Endothelial cell (in vitro differentiated cells): Measurements from ENCODE around the gene NADK. TPM values are rescaled to one million over a fixed set of nuclear protein-coding genes. Genes with fewer than 3 reads are reported as not detected.

Experiments used
- DNase-seq: peaks from one replicate; pipeline ENCODE4 v3.0.0; 2021; ENCODE audit warnings: low spot score
- H3K27ac Mint-ChIP-seq: one replicate; pipeline ENCODE4 v1.8.0; 2021; ENCODE audit warnings: mixed read lengths, inconsistent platforms; ENCODE audit not compliant: unreplicated experiment
- H3K27me3 Mint-ChIP-seq: one replicate; pipeline ENCODE4 v1.8.0; 2021; ENCODE audit warnings: mild to moderate bottlenecking, moderate library complexity, mixed read lengths, inconsistent platforms; ENCODE audit not compliant: unreplicated experiment
- H3K36me3 Mint-ChIP-seq: one replicate; pipeline ENCODE4 v1.8.0; 2021; ENCODE audit warnings: mild to moderate bottlenecking, low read depth, mixed read lengths, inconsistent platforms; ENCODE audit not compliant: unreplicated experiment
- H3K4me1 Mint-ChIP-seq: one replicate; pipeline ENCODE4 v1.8.0; 2021; ENCODE audit warnings: mild to moderate bottlenecking, mixed read lengths, inconsistent platforms; ENCODE audit not compliant: unreplicated experiment
- H3K4me3 Mint-ChIP-seq: one replicate; pipeline ENCODE4 v1.8.0; 2021; ENCODE audit warnings: mild to moderate bottlenecking, mixed read lengths, inconsistent platforms; ENCODE audit not compliant: unreplicated experiment
- H3K9me3 Mint-ChIP-seq: one replicate; pipeline ENCODE4 v1.8.0; 2021; ENCODE audit warnings: mixed read lengths, inconsistent platforms; ENCODE audit not compliant: unreplicated experiment
- CTCF ChIP-seq: fragments of 200-600 bp; sonication (generic); IDR thresholded peaks from one replicate; pipeline ENCODE4 v1.5.0; 2021; ENCODE audit warnings: antibody characterized with exemption; ENCODE audit not compliant: unreplicated experiment
- total RNA-seq: library from RNA; stranded (reverse); fragmentation: NEBNext Ultra II Directional; extraction: Animal tissue kit (Norgen Biotek cat#: 25700); gene quantifications from one replicate; pipeline ENCODE4 v1.2.1, GENCODE V29; 2021; ENCODE audit not compliant: unreplicated experiment

NADK gene
- total RNA-seq, 1 donor from 2014 or later: 85.4 TPM

GRCh38 chr1:1806890-1807289, 28.6 kb upstream of the NADK start:
- no peak for TF ChIP-seq CTCF
- Mint-ChIP-seq H3K9me3 (no peaks in the 10 kb centered on the region), H3K4me1 (no peaks in the 10 kb centered on the region), H3K4me3 (no peak overlapping the region), H3K27me3 (peaks cover 7% of the 10 kb centered on the region), H3K36me3 (peaks cover 29% of the 10 kb centered on the region), H3K27ac (no peak overlapping the region)
- no peak for DNase-seq

- Mint-ChIP-seq H3K9me3 (no peaks in the 10 kb centered on the region), H3K27me3 (peaks cover 7% of the 10 kb centered on the region), H3K36me3 (peaks cover 31% of the 10 kb centered on the region), H3K27ac (peak overlapping the region; percentile 48), H3K4me3 (peak overlapping the region; percentile 23), H3K4me1 (no peaks in the 10 kb centered on the region)
- no peak for TF ChIP-seq CTCF
- no peak for DNase-seq
These were observed 26.0 kb upstream of the NADK start for GRCh38 chr1:1804301-1804700.

- Mint-ChIP-seq H3K27me3 (peaks cover 6% of the 10 kb centered on the region), H3K4me1 (no peaks in the 10 kb centered on the region), H3K36me3 (peaks cover 32% of the 10 kb centered on the region), H3K4me3 (peak overlapping the region; percentile 14), H3K27ac (peak overlapping the region; percentile 39), H3K9me3 (no peaks in the 10 kb centered on the region)
- no peak for DNase-seq
- no peak for TF ChIP-seq CTCF
These were observed 24.6 kb upstream of the NADK start for GRCh38 chr1:1802871-1803270.

GRCh38 chr1:1799716-1800115, 21.4 kb upstream of the NADK start:
- H3K27ac Mint-ChIP-seq: no peak overlapping the region
- H3K9me3 Mint-ChIP-seq: no peaks in the 10 kb centered on the region
- peaks cover 42% of the 10 kb centered on the region for H3K36me3 Mint-ChIP-seq
- no peak for TF ChIP-seq CTCF
- no peak overlapping the region for H3K4me3 Mint-ChIP-seq
- DNase-seq: no peak
- H3K27me3 Mint-ChIP-seq: peaks cover 3% of the 10 kb centered on the region
- no peaks in the 10 kb centered on the region for H3K4me1 Mint-ChIP-seq

- H3K36me3 Mint-ChIP-seq: peaks cover 42% of the 10 kb centered on the region
- H3K27me3 Mint-ChIP-seq: peaks cover 14% of the 10 kb centered on the region
- TF ChIP-seq CTCF: no peak
- H3K9me3 Mint-ChIP-seq: no peaks in the 10 kb centered on the region
- DNase-seq: no peak
- no peak overlapping the region for H3K4me3 Mint-ChIP-seq
- no peak overlapping the region for H3K27ac Mint-ChIP-seq
- H3K4me1 Mint-ChIP-seq: no peaks in the 10 kb centered on the region
These were observed 19.6 kb upstream of the NADK start for GRCh38 chr1:1797731-1798341.
